ENCODE results near the gene COL23A1. TPM values are rescaled to one million over a fixed set of nuclear protein-coding genes. Genes with fewer than 3 reads are reported as not detected.

The COL23A1 gene
- total RNA-seq, 1 donor from 2014 or later: 10.7 TPM

DNA sequence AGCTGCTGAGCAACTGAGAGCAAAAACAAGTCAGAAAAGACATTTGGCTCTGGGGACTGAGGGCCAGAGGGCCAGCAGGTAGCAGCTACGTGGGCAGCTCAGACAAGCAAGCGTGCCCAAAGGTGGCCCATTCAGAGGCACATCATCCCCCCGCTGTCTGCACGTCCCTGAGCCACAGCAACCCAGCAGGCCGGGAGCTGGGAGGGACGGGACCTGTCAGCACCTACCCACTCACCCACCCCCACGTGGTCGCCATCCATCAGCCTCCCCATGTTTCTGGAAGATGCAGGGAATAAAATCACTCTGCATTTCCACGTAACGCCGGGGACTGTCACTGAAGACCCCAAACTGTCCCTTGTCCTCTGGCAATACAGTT, 167.8 kb downstream of the COL23A1 start:
- intact Hi-C loops (cut with DNase I): no loop called here
- DNase-seq (ENCODE audit: low spot score): no peak
- no peak for ATAC-seq

- intact Hi-C loops (cut with DNase I): no loop called here
- DNase-seq (ENCODE audit: low spot score) (no peak), ATAC-seq (no peak)
Observed at GRCh38 chr5:178421699-178422399, 168.3 kb downstream of the COL23A1 start.

GRCh38 chr5:178421128-178421527, 169.1 kb downstream of the COL23A1 start:
- DNase-seq (ENCODE audit: low spot score) (no peak), ATAC-seq (no peak)
- intact Hi-C loops (cut with DNase I): no loop called here

GRCh38 chr5:178420354-178420781, 169.8 kb downstream of the COL23A1 start:
- ATAC-seq (no peak), DNase-seq (ENCODE audit: low spot score) (no peak)
- intact Hi-C loops (cut with DNase I): no loop called here

DNA sequence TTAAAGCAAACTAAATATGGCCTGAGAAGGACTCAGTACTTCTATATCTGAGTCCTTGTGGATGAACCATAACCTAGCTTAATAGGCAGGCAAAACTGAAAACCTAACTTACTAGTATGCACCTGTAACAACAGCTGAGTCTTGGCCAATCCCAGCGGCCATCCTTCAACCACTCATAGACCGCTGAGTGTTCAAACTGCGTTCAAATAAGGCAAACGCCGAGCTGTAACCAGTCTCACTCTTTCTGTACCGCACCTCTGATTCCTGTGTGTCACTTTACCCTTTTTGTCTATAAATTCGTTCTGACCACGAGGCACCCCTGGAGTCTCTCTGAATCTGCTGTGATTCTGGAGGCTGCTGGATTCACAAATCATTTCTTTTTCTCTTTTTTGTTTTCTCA, 170.5 kb downstream of the COL23A1 start:
- intact Hi-C loops (cut with DNase I): no loop called here
- no peak for DNase-seq (ENCODE audit: low spot score)

GRCh38 chr5:178419196-178419595, 171.0 kb downstream of the COL23A1 start:
- intact Hi-C loops (cut with DNase I): no loop called here
- DNase-seq (ENCODE audit: low spot score) (no peak), ATAC-seq (no peak)

More for the DNA sequence above, 170.5 kb downstream of the COL23A1 start:
- ATAC-seq: no peak

DNA sequence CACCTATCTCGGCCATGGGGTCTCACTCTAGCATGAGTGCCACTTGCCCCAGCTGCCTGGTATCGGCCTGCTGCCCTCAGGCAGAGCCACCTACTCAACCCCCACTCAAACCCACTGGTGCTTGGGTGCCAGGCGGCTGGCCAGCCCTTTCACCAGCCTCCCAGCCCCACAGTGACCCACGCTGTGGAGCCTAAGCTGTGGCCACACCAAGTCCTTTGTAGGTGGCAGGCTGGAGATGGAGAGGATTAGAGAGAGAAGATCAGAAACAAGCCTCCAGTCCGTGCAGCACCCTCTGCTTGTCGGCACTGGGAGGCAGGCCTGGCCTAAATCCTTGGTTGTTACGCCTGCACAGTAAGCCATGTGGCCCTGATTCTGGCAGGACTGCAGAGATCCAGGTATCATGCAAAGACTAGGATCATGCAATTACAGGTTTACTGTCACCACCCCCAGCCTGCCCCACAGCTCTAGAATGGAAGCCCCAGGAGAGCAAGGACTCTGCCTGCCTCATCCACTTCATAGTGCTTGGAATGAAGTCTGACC, 171.7 kb downstream of the COL23A1 start:
- DNase-seq (ENCODE audit: low spot score) (no peak), ATAC-seq (no peak)
- intact Hi-C loops (cut with DNase I): no loop called here

DNA sequence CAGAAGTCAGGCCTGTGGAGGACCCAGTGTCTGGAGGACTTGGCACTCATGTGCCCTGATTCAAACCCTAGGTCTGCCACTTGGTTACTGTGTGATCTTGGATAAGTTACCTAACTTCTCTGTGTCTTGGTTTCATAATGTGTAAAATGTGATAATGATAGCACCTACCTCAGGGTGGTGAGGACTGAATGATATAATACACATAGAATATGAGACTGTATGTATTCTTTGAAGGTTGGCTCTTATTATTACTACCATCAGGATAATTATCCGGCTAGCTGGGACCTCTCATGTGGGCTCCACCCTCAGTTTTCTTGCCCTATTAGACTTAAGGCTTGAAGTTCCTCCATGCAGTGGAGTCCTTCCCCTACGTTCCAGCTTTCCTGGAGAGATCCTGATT, 172.2 kb downstream of the COL23A1 start:
- intact Hi-C loops (cut with DNase I): no loop called here
- DNase-seq (ENCODE audit: low spot score) (no peak), ATAC-seq (no peak)

DNA sequence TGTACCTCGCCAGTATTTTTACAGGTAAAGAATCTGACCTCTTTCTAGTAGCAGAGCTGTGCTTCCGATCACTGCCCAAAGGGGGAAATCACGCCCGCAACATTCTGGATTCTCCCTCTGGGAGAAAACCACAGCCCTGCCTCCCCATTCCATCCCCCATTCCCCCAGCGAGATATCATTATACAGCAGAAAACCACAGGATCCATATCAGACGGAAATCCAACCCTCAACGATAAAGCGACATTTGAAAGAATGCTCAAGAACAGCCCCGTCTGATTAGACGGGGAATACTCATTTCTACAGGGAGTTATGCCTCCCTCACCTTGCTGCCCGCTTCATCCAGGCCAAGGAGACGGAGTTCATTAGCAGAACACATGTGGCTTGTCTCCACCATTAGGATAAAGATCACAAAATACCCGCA, 172.8 kb downstream of the COL23A1 start:
- intact Hi-C loops (cut with DNase I): no loop called here
- no peak for DNase-seq (ENCODE audit: low spot score)
- ATAC-seq: peak; percentile 15

DNA sequence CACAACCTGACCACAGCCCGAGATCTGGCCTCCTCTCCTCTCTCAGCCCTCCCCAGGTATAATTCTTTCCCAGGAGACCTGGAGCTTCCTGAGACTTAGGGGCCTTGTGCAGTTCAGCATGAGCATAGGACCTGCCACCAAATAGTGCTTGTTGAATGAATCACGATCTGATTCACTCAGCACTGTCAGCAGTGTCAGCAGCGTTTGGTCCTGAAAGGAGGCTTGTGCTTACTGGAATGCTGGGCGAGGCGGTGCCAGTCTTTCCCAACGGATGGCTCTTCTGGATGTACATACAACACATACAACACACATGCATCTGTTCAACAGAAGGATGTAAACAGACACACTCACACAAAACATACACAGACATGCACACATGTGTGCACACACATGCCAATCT, 173.3 kb downstream of the COL23A1 start:
- intact Hi-C loops (cut with DNase I): no loop called here

DNA sequence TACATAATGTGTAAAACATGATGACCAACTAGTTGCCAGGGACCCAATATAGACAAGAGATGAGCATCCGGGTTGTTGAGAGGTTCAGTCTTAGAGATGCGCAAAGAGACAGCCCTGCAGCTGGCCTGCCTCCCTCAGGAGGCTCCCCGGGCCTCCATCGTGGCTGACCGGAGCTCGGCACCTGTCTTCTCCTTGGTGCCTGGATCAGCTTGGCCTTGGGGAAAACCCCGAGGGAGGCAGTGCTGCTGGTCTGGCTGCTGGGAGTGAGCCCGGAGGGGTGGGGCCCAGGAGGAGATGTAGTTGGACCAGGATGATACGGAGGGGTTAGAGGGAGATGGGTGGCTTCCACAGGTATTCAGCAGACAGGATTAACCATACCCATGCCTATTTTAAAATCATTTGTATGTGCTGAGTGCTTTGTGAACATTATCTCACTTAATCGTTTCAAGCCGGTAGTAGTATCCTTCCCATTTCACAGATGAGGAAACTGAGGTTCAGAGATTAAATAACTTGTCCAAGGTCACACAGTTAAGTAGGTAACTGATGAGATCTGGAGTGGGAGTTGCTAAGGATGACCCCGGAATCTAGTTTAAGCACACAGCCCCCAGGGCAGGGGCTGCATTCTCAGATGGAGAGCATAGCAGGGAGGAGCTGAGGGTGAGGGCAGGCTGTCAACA, 173.8 kb downstream of the COL23A1 start:
- intact Hi-C loops (cut with DNase I): no loop called here
- no peak for DNase-seq (ENCODE audit: low spot score)

More for the DNA sequence above, 173.3 kb downstream of the COL23A1 start:
- DNase-seq (ENCODE audit: low spot score) (no peak), ATAC-seq (no peak)

DNA sequence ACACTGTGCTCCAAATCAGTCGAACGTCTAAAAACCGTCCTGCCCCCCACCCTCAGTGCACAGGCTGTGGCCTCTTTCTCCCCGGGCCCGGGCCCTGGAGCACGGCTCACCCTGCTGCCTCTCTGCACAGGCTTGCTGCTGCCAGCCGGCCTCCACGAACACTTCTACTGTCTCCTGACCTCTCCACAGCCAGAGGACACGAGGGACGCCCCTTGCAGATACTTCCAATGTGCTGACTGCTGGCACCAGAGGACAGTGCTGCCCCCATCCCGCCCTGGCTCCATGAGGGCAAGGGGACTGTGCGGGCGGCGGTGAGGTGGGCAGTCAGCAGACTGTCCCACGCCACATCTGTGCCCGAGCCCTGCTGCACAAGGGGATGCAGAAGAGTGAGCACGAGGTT, 174.8 kb downstream of the COL23A1 start:
- intact Hi-C loops (cut with DNase I): no loop called here
- ATAC-seq (no peak), DNase-seq (ENCODE audit: low spot score) (no peak)

More for the DNA sequence above, 173.8 kb downstream of the COL23A1 start:
- ATAC-seq: no peak

GRCh38 chr5:178413988-178414387, 176.2 kb downstream of the COL23A1 start:
- no peak for DNase-seq (ENCODE audit: low spot score)
- no peak for ATAC-seq
- intact Hi-C loops (cut with DNase I): no loop called here

- ATAC-seq (no peak), DNase-seq (ENCODE audit: low spot score) (no peak)
- intact Hi-C loops (cut with DNase I): no loop called here
Observed at GRCh38 chr5:178411083-178411482, 179.1 kb downstream of the COL23A1 start.

DNA sequence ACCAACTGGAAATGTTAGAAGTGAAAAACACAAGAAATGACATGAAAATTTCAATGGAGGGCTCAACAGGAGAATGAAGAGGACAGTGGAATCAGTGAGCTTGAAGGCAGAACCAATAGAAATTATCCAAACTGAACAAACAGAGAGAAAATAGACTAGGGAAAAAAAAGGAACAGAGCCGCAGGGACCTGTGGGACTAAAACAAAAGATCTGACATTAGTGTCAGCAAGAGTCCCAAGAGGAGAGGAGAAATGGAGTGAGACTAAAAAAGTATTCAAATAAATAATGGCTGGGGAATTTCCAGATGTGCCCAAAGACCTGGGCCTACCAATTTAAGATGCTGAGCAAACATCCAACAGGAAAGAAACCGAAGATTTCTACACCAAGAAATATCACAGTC, 182.5 kb downstream of the COL23A1 start:
- ATAC-seq (no peak), DNase-seq (ENCODE audit: low spot score) (no peak)
- intact Hi-C loops (cut with DNase I): no loop called here

- intact Hi-C loops (cut with DNase I): no loop called here
- DNase-seq (ENCODE audit: low spot score) (no peak), ATAC-seq (no peak)
Observed at GRCh38 chr5:178404987-178405386, 185.2 kb downstream of the COL23A1 start.

DNA sequence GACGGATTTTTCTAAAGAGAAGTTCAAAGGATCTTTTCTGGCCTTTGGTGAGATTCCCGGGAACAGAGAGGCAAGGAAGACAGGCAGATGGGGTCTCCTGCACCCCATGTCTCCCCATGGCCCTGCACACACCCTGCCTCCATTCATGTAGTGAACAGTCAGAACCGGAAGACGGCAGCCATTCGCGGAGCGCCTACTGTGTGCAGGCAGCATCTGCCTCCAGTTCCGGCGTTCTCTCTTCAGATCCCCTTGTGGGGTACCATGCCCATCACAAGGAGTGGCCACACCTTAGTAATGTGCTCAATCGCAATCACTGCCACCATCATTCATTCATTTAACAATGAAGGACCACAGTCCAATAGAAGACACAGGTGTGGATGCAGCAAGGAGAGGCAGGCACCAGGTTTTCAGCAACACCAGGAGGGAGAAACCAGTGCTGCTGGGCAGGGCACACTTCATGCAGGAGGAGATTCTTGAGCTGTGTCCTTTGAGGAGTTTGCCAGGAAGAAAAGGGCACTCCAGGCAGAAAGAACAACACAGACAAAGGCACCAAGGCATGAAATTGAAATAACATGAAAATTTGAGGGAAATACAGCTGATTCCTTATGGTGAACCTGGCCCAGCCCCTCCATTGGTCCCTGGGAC, 186.1 kb downstream of the COL23A1 start:
- intact Hi-C loops (cut with DNase I): no loop called here
- DNase-seq (ENCODE audit: low spot score): no peak
- ATAC-seq: no peak

- DNase-seq (ENCODE audit: low spot score): no peak
- no peak for ATAC-seq
- intact Hi-C loops (cut with DNase I): no loop called here
Observed at GRCh38 chr5:178403351-178403750, 186.8 kb downstream of the COL23A1 start.

GRCh38 chr5:178399701-178400095, 190.5 kb downstream of the COL23A1 start:
- DNase-seq (ENCODE audit: low spot score) (no peak), ATAC-seq (no peak)
- intact Hi-C loops (cut with DNase I): no loop called here

All from sciatic nerve (tissue), 2 donors.